H9 (cell line): ENCODE results near the gene C10orf105. TPM values are rescaled to one million over a fixed set of nuclear protein-coding genes. Genes with fewer than 3 reads are reported as not detected.

Experiments used
- DNase-seq: peaks from one replicate; pipeline ENCODE4 v3.0.0-alpha.2; 2017
- H2AFZ ChIP-seq: one replicate; pipeline ENCODE4 v1.6.1; 2013; ENCODE audit warnings: mild to moderate bottlenecking, low read length, control low read depth, moderate library complexity
- H2AK5ac ChIP-seq: 2 replicates; pipeline ENCODE4 v1.6.1; 2013; ENCODE audit warnings: low read length, control low read depth, mixed read lengths; ENCODE audit not compliant: insufficient read length
- H2BK120ac ChIP-seq: one replicate; pipeline ENCODE4 v1.6.1; 2013; ENCODE audit warnings: low read depth, mild to moderate bottlenecking, low read length, control low read depth, inconsistent platforms; ENCODE audit not compliant: poor library complexity, severe bottlenecking
- H2BK12ac ChIP-seq: 2 replicates; pipeline ENCODE4 v1.6.1; 2013; ENCODE audit warnings: low read length, control low read depth, mixed read lengths, low read depth; ENCODE audit not compliant: insufficient read length
- H2BK15ac ChIP-seq: 2 replicates; pipeline ENCODE4 v1.6.1; 2013; ENCODE audit warnings: low read depth, low read length, control low read depth
- H2BK20ac ChIP-seq: one replicate; pipeline ENCODE4 v1.6.1; 2013; ENCODE audit warnings: low read depth, mild to moderate bottlenecking, low read length, control low read depth, inconsistent platforms; ENCODE audit not compliant: poor library complexity, severe bottlenecking
- H2BK5ac ChIP-seq: 2 replicates; pipeline ENCODE4 v1.6.1; 2013; ENCODE audit warnings: low read length, control low read depth, mixed read lengths; ENCODE audit not compliant: insufficient read length
- H3K14ac ChIP-seq: 2 replicates; pipeline ENCODE4 v1.6.1; 2013; ENCODE audit warnings: low read length, control low read depth; ENCODE audit not compliant: insufficient read depth
- H3K18ac ChIP-seq: 2 replicates; pipeline ENCODE4 v1.6.1; 2013; ENCODE audit warnings: low read depth, mild to moderate bottlenecking, mixed read lengths, low read length, control low read depth; ENCODE audit not compliant: insufficient read length
- H3K23ac ChIP-seq: 2 replicates; pipeline ENCODE4 v1.6.1; 2013; ENCODE audit warnings: low read length, control low read depth, mixed read lengths, low read depth; ENCODE audit not compliant: insufficient read length
- H3K23me2 ChIP-seq: 2 replicates; pipeline ENCODE4 v1.6.1; 2013; ENCODE audit warnings: low read depth, mild to moderate bottlenecking, mixed read lengths, low read length, control low read depth; ENCODE audit not compliant: insufficient read length, poor library complexity, severe bottlenecking
- H3K27ac ChIP-seq: 2 replicates; pipeline ENCODE4 v1.5.1; 2013; ENCODE audit warnings: low read length, control low read depth, mixed read lengths, low read depth; ENCODE audit not compliant: insufficient read length
- H3K27me3 ChIP-seq: 2 replicates; pipeline ENCODE4 v1.6.1; 2013; ENCODE audit warnings: low read length, control low read depth, inconsistent platforms; ENCODE audit not compliant: insufficient read depth
- H3K4ac ChIP-seq: 2 replicates; pipeline ENCODE4 v1.6.1; 2013; ENCODE audit warnings: low read depth, mild to moderate bottlenecking, control low read depth, inconsistent platforms, low read length, moderate library complexity
- H3K4me1 ChIP-seq: 2 replicates; pipeline ENCODE4 v1.6.1; 2013; ENCODE audit warnings: low read length, control low read depth, inconsistent platforms; ENCODE audit not compliant: insufficient read depth
- H3K4me2 ChIP-seq: 2 replicates; pipeline ENCODE4 v1.6.1; 2013; ENCODE audit warnings: low read length, control low read depth, mixed read lengths; ENCODE audit not compliant: insufficient read length, insufficient read depth
- H3K56ac ChIP-seq: 2 replicates; pipeline ENCODE4 v1.6.1; 2013; ENCODE audit warnings: low read depth, mild to moderate bottlenecking, mixed read lengths, low read length, control low read depth; ENCODE audit not compliant: insufficient read length
- H3K79me1 ChIP-seq: 2 replicates; pipeline ENCODE4 v1.6.1; 2013; ENCODE audit warnings: low read depth, mild to moderate bottlenecking, moderate library complexity, low read length, control low read depth, inconsistent platforms; ENCODE audit not compliant: insufficient read depth, poor library complexity, severe bottlenecking
- H3K79me2 ChIP-seq: 2 replicates; pipeline ENCODE4 v1.6.1; 2013; ENCODE audit warnings: low read length, control low read depth, inconsistent platforms; ENCODE audit not compliant: insufficient read depth
- H3K9ac ChIP-seq: 2 replicates; pipeline ENCODE4 v1.6.1; 2013; ENCODE audit warnings: low read length, control low read depth, mixed read lengths; ENCODE audit not compliant: insufficient read length; ENCODE audit errors: extremely low read depth
- H3K9me3 ChIP-seq: one replicate; pipeline ENCODE4 v1.6.1; 2013; ENCODE audit warnings: low read depth, low read length, inconsistent platforms; ENCODE audit not compliant: control insufficient read depth
- H3T11ph ChIP-seq: one replicate; pipeline ENCODE4 v1.6.1; 2013; ENCODE audit warnings: mild to moderate bottlenecking, low read length, control low read depth, inconsistent platforms
- H4K20me1 ChIP-seq: one replicate; pipeline ENCODE4 v1.6.1; 2013; ENCODE audit not compliant: control insufficient read depth, insufficient read length, insufficient read depth
- H4K5ac ChIP-seq: 2 replicates; pipeline ENCODE4 v1.6.1; 2013; ENCODE audit warnings: low read depth, mild to moderate bottlenecking, mixed read lengths, low read length, control low read depth; ENCODE audit not compliant: insufficient read length
- H4K8ac ChIP-seq: replicated peaks from 2 replicates; pipeline ENCODE4 v1.6.1; 2013; ENCODE audit warnings: low read length, control low read depth, mixed read lengths, low read depth; ENCODE audit not compliant: insufficient read length
- H4K91ac ChIP-seq: 2 replicates; pipeline ENCODE4 v1.6.1; 2013; ENCODE audit warnings: low read depth, mild to moderate bottlenecking, moderate library complexity, mixed read lengths, low read length, control low read depth; ENCODE audit not compliant: insufficient read length
- H3K27ac Mint-ChIP-seq, 3 experiments: 2 replicates in 2 of 3; 3 replicates in 1 of 3; pipeline ENCODE4 v1.8.0; 2020 to 2021; ENCODE audit warnings: mixed read lengths in 3 of 3, mild to moderate bottlenecking in 1 of 3, moderate library complexity in 1 of 3
- H3K27me3 Mint-ChIP-seq: 2 replicates; pipeline ENCODE4 v1.8.0; 2021; ENCODE audit warnings: low read depth, mild to moderate bottlenecking, moderate library complexity, mixed read lengths
- H3K36me3 Mint-ChIP-seq, 3 experiments: 2 replicates in 2 of 3; 3 replicates in 1 of 3; pipeline ENCODE4 v1.8.0; 2020 to 2021; ENCODE audit warnings: low read depth in 3 of 3, mixed read lengths in 3 of 3; ENCODE audit not compliant: insufficient read depth in 1 of 3
- H3K4me1 Mint-ChIP-seq, 2 experiments: 2 replicates each; pipeline ENCODE4 v1.8.0; 2020; ENCODE audit warnings: mixed read lengths in 2 of 2
- H3K4me3 Mint-ChIP-seq, 2 experiments: 2 replicates in 1 of 2; 3 replicates in 1 of 2; pipeline ENCODE4 v1.8.0; 2020 to 2021; ENCODE audit warnings: mild to moderate bottlenecking in 2 of 2, mixed read lengths in 2 of 2, moderate library complexity in 1 of 2
- H3K9me3 Mint-ChIP-seq, 2 experiments: 2 replicates in 1 of 2; 3 replicates in 1 of 2; pipeline ENCODE4 v1.8.0; 2020; ENCODE audit warnings: mild to moderate bottlenecking in 2 of 2, mixed read lengths in 2 of 2, moderate library complexity in 1 of 2
- WGBS: extraction: QIAGEN DNeasy Blood & Tissue Kit; methylation state at CpG from one replicate; pipeline ENCODE4 v1.1.7; 2013; ENCODE audit warnings: missing lambda C conversion rate, low lambda C conversion rate, mixed read lengths; ENCODE audit not compliant: insufficient read length; ENCODE audit errors: extremely low coverage; 5-methylcytosine and 5-hydroxymethylcytosine counted together
- total RNA-seq: library from RNA; stranded (reverse); gene quantifications from 2 replicates; pipeline ENCODE4 v1.2.1, GENCODE V29; 2021
- TF ChIP-seq, protein P1 (sequence below): fragments of 200-600 bp; sonication (generic); conservative IDR thresholded peaks from 3 replicates; pipeline ENCODE4 v1.8.0; 2021; ENCODE audit warnings: antibody characterized with exemption, mild to moderate bottlenecking

The C10orf105 gene
- total RNA-seq, 1 experiment from 2014 or later: 0.26 TPM

DNA sequence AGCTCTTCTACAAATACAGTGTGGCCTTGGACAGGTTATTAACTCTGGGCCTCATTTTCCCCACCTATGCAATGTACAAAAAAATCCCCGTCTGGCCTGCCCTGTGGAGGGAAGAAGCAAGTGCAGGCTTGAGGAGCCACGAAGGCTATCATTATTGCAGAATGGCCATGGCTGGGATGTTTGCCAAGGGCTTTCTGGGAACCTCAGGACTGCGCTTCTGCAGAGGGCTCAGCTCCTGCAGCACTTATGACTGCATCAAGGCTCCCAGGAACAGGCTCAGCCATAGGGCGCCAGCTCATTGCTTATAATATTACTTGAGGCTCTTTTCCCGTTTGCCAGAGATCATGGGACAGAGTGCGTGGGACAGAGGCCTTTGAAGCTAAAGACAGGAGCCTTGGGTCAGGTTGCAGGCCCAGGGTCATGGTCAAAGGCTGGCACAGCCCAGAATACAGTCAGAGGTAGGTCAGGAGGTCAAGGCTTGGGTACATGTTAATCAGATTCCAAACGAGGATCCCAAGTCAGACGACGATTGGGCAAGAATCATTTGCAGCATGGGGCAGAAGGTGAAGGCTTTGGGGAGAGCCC, 20.6 kb upstream of the C10orf105 start:
- Histone ChIP-seq H3K23me2 (no peaks in the 10 kb centered on the region), H3K4me1 (peaks cover 3% of the 10 kb centered on the region; the same call in 1 of the 2 replicates), H4K5ac (no peak overlapping the region), H2AFZ (no peak overlapping the region), H3K9ac (no peak overlapping the region), H3K23ac (no peak overlapping the region), H4K91ac (no peak overlapping the region), H3K27ac (no peak overlapping the region), H4K20me1 (no peaks in the 10 kb centered on the region), H2BK120ac (no peak overlapping the region), H3T11ph (no peak overlapping the region), H4K8ac (no peak overlapping the region), H3K56ac (no peak overlapping the region), H3K4ac (no peak overlapping the region), H3K14ac (no peak overlapping the region), H2BK5ac (no peak overlapping the region), H3K79me2 (no peaks in the 10 kb centered on the region), H3K18ac (no peak overlapping the region), H2BK12ac (no peak overlapping the region), H3K9me3 (no peaks in the 10 kb centered on the region), H3K79me1 (no peaks in the 10 kb centered on the region), H3K27me3 (no peaks in the 10 kb centered on the region), H2BK20ac (no peak overlapping the region), H2AK5ac (no peak overlapping the region), H3K4me2 (no peak overlapping the region), H2BK15ac (no peak overlapping the region)
- no peak overlapping the region for H3K4me3 Mint-ChIP-seq
- peaks cover 2% of the 10 kb centered on the region for H3K27me3 Mint-ChIP-seq
- H3K27ac Mint-ChIP-seq: no peak overlapping the region
- peaks cover 0 to 4% of the 10 kb centered on the region in 2 experiments; a peak in 1 of 5 replicates for H3K9me3 Mint-ChIP-seq
- H3K4me1 Mint-ChIP-seq: peaks cover 7 to 13% of the 10 kb centered on the region in 2 experiments
- no CpG with 5 or more reads among the region's 9 CpGs for WGBS
- no peak for DNase-seq
- 0 out of 7 replicates have a peak, but pooled peaks cover 0 to 4% (median 0%) of the 10 kb centered on the region in 3 experiments for H3K36me3 Mint-ChIP-seq
- TF ChIP-seq, protein P1, sequence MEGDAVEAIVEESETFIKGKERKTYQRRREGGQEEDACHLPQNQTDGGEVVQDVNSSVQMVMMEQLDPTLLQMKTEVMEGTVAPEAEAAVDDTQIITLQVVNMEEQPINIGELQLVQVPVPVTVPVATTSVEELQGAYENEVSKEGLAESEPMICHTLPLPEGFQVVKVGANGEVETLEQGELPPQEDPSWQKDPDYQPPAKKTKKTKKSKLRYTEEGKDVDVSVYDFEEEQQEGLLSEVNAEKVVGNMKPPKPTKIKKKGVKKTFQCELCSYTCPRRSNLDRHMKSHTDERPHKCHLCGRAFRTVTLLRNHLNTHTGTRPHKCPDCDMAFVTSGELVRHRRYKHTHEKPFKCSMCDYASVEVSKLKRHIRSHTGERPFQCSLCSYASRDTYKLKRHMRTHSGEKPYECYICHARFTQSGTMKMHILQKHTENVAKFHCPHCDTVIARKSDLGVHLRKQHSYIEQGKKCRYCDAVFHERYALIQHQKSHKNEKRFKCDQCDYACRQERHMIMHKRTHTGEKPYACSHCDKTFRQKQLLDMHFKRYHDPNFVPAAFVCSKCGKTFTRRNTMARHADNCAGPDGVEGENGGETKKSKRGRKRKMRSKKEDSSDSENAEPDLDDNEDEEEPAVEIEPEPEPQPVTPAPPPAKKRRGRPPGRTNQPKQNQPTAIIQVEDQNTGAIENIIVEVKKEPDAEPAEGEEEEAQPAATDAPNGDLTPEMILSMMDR: no peak
